K562 (cell line): ENCODE results near the gene PPT1. TPM values are rescaled to one million over a fixed set of nuclear protein-coding genes. Genes with fewer than 3 reads are reported as not detected.
A peak's percentile ranks its signal among the peaks of the same experiment; 100 is the strongest.

Source experiments
- BRD9 ChIP-seq: fragments of 450-650 bp; IDR thresholded peaks from 2 replicates; pipeline ENCODE4 v1.6.1; 2018; ENCODE audit warnings: low read depth; ENCODE audit not compliant: partially characterized antibody
- CCNT2 ChIP-seq: IDR thresholded peaks from 2 replicates; pipeline ENCODE4 v1.6.1; 2011; ENCODE audit warnings: borderline replicate concordance, low read depth, mild to moderate bottlenecking, moderate library complexity, mixed read lengths, low read length; ENCODE audit not compliant: insufficient read length; ENCODE audit errors: extremely low read depth
- DDX20 ChIP-seq: fragments of 450-650 bp; IDR thresholded peaks from 2 replicates; pipeline ENCODE4 v1.6.1; 2016; ENCODE audit warnings: missing genetic modification characterization, low read depth, mild to moderate bottlenecking, missing compliant biosample characterization, moderate library complexity
- ETV1 ChIP-seq: fragments of 450-650 bp; conservative IDR thresholded peaks from 2 replicates; pipeline ENCODE4 v1.6.1; 2016; ENCODE audit warnings: missing genetic modification characterization, control low read depth, low read depth, missing compliant biosample characterization
- KLF13 ChIP-seq: fragments of 450-650 bp; IDR thresholded peaks from 2 replicates; pipeline ENCODE4 v1.6.1; 2016; ENCODE audit warnings: missing genetic modification characterization, low read depth, mild to moderate bottlenecking, missing compliant biosample characterization, moderate library complexity, borderline replicate concordance
- MECOM ChIP-seq: fragments of 250-450 bp; sonication (Bioruptor Pico); IDR thresholded peaks from 2 replicates; pipeline ENCODE4 v1.8.0; 2022; ENCODE audit warnings: inconsistent platforms
- NEUROD1 ChIP-seq: fragments of 150-350 bp; IDR thresholded peaks from 2 replicates; pipeline ENCODE4 v1.6.1; 2014; ENCODE audit warnings: borderline replicate concordance, low read length, low read depth; ENCODE audit not compliant: partially characterized antibody
- PHF8 ChIP-seq: fragments of 200-600 bp; sonication (generic); IDR thresholded peaks from 2 replicates; pipeline ENCODE4 v1.6.1; 2012; ENCODE audit warnings: mixed run types, mild to moderate bottlenecking, inconsistent platforms, low read length, moderate library complexity, borderline replicate concordance
- POLR3G ChIP-seq: IDR thresholded peaks from 2 replicates; pipeline ENCODE4 v1.6.1; 2011; ENCODE audit not compliant: insufficient read length, insufficient replicate concordance; ENCODE audit errors: extremely low read depth
- RFX7 ChIP-seq: fragments of 250-450 bp; sonication (Bioruptor Pico); IDR thresholded peaks from 2 replicates; pipeline ENCODE4 v1.5.1; 2021; ENCODE audit warnings: mild to moderate bottlenecking
- SMARCA5 ChIP-seq: fragments of 450-650 bp; IDR thresholded peaks from 2 replicates; pipeline ENCODE4 v1.6.1; 2016
- STAT5A ChIP-seq: IDR thresholded peaks from 2 replicates; pipeline ENCODE4 v1.6.1; 2012; ENCODE audit warnings: low read length, inconsistent platforms, borderline replicate concordance
- U2AF1 ChIP-seq: fragments of 200-400 bp; formaldehyde crosslinking; optimal IDR thresholded peaks from 2 replicates; pipeline ENCODE3; 2017; ENCODE audit warnings: mild to moderate bottlenecking, low read depth, low read length, moderate library complexity
- ZFP1 ChIP-seq: fragments of 450-650 bp; formaldehyde crosslinking; IDR thresholded peaks from 2 replicates; pipeline ENCODE4 v1.4.0; 2020; ENCODE audit warnings: mild to moderate bottlenecking, mixed read lengths
- ZNF324 ChIP-seq: fragments of 250-450 bp; sonication (Bioruptor Pico); IDR thresholded peaks from 2 replicates; pipeline ENCODE4 v1.4.0; 2020; ENCODE audit warnings: mild to moderate bottlenecking
- ZNF41 ChIP-seq: fragments of 250-450 bp; sonication (Bioruptor Pico); conservative IDR thresholded peaks from 2 replicates; pipeline ENCODE4 v1.4.0; 2020; ENCODE audit warnings: mild to moderate bottlenecking
- ZNF668 ChIP-seq: fragments of 250-450 bp; sonication (Bioruptor Pico); IDR thresholded peaks from 2 replicates; pipeline ENCODE4 v1.8.0; 2022; ENCODE audit warnings: mild to moderate bottlenecking, inconsistent platforms
- polyA plus RNA-seq, 8 experiments: library from polyadenylated mRNA; depleted of rRNA in 4 of 8; stranded (reverse) in 5 of 8; unstranded in 3 of 8; fragments of >200 nt; fragmentation: Nextera tagmentation in 2 of 8; fragmentation: Illumina TruSeq in 1 of 8; extraction: Ambion mirVana in 2 of 8; extraction: Trizol in 1 of 8; gene quantifications; 2 replicates each; pipeline versions ENCODE4 v1.2.1 to v1.2.3, GENCODE V29; 2011 to 2014; ENCODE audit warnings: inconsistent platforms in 1 of 8, missing spikeins in 1 of 8
- total RNA-seq, 7 experiments: library from RNA; depleted of rRNA in 6 of 7; stranded (reverse); fragments of >200 nt in 6 of 7; fragmentation: Illumina TruSeq in 2 of 7; extraction: Trizol in 2 of 7; gene quantifications; 2 replicates each; pipeline versions ENCODE4 v1.2.1 to v1.2.3, GENCODE V29; 2011 to 2021; ENCODE audit warnings: low replicate concordance in 1 of 7
- TF ChIP-seq, protein P1 (sequence below): IDR thresholded peaks from 2 replicates; pipeline ENCODE4 v1.6.1; 2011; ENCODE audit not compliant: insufficient read length; ENCODE audit errors: extremely low read depth
- TF ChIP-seq, protein P2 (sequence below): sonication (generic); formaldehyde crosslinking; IDR thresholded peaks from 2 replicates; pipeline ENCODE4 v1.8.0; 2022; ENCODE audit warnings: missing genetic modification reagents, mild to moderate bottlenecking, borderline replicate concordance
- TF ChIP-seq, protein P3 (sequence below): fragments of 250-450 bp; sonication (Bioruptor Pico); IDR thresholded peaks from 2 replicates; pipeline ENCODE4 v1.5.1; 2021; ENCODE audit warnings: mild to moderate bottlenecking
- TF ChIP-seq, protein P4 (sequence below): fragments of 450-650 bp; formaldehyde crosslinking; IDR thresholded peaks from 2 replicates; pipeline ENCODE4 v1.4.0; 2020; ENCODE audit warnings: mild to moderate bottlenecking, moderate library complexity

Gene PPT1
- total and polyA plus RNA-seq, 9 of the 15 experiments (the other 6 are each of a cell fraction or from before 2014, with no cell fraction given) = 72.2 to 285 (median 143) TPM

DNA sequence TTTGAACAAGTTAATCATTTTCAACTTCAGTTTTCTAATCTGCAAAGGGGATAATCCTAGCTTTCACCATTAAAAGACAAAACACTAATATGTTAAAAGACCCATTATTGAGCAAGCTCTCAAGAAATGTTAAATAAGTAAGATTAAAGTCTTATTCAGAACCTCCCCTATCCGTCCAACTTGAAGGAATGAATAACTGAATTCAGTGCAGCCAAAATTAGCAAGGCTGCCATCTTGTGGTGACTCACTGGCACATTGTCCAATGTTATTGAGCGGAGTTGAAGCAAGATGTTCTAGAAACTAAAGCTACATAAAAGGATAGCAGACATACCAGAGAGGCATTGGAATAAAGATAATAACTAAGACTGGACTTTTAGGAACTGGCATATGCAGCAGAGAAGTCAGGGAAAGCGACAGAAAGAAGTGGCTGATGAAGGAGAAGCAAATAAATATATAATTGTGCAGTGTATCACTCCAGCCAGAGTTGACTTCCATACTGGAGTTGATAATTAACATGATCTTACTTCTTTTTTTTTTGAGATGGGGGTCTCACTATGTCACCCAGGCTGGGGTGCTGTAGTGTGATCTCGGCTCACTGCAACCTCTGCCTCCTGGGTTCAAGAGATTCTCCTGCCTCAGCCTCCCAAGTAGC is 64.7 kb downstream of the PPT1 start (continued):
- TF ChIP-seq STAT5A (no peak), MECOM (CRISPR knock-in tag) (0 out of 2 replicates have a peak, but pooled peaks have one; percentile 27), CCNT2 (no peak), ZNF668 (CRISPR knock-in tag) (no peak), ETV1 (no peak), ZNF324 (no peak), POLR3G (no peak), ZNF41 (CRISPR knock-in tag) (no peak), U2AF1 (no peak), ZFP1 (CRISPR knock-in tag) (no peak), PHF8 (no peak), RFX7 (CRISPR knock-in tag) (no peak), NEUROD1 (no peak), KLF13 (tag) (no peak), SMARCA5 (no peak), DDX20 (tag) (no peak), BRD9 (peak; percentile 65)
- TF ChIP-seq, protein P1, sequence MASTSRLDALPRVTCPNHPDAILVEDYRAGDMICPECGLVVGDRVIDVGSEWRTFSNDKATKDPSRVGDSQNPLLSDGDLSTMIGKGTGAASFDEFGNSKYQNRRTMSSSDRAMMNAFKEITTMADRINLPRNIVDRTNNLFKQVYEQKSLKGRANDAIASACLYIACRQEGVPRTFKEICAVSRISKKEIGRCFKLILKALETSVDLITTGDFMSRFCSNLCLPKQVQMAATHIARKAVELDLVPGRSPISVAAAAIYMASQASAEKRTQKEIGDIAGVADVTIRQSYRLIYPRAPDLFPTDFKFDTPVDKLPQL = no peak
- TF ChIP-seq, protein P2, sequence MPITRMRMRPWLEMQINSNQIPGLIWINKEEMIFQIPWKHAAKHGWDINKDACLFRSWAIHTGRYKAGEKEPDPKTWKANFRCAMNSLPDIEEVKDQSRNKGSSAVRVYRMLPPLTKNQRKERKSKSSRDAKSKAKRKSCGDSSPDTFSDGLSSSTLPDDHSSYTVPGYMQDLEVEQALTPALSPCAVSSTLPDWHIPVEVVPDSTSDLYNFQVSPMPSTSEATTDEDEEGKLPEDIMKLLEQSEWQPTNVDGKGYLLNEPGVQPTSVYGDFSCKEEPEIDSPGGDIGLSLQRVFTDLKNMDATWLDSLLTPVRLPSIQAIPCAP (CRISPR knock-in tag) = no peak
- TF ChIP-seq, protein P3, sequence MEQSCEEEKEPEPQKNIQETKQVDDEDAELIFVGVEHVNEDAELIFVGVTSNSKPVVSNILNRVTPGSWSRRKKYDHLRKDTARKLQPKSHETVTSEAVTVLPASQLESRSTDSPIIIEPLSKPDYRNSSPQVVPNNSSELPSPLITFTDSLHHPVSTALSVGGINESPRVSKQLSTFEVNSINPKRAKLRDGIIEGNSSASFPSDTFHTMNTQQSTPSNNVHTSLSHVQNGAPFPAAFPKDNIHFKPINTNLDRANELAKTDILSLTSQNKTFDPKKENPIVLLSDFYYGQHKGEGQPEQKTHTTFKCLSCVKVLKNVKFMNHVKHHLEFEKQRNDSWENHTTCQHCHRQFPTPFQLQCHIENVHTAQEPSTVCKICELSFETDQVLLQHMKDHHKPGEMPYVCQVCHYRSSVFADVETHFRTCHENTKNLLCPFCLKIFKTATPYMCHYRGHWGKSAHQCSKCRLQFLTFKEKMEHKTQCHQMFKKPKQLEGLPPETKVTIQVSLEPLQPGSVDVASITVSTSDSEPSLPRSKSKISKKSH = no peak
- TF ChIP-seq, protein P4, sequence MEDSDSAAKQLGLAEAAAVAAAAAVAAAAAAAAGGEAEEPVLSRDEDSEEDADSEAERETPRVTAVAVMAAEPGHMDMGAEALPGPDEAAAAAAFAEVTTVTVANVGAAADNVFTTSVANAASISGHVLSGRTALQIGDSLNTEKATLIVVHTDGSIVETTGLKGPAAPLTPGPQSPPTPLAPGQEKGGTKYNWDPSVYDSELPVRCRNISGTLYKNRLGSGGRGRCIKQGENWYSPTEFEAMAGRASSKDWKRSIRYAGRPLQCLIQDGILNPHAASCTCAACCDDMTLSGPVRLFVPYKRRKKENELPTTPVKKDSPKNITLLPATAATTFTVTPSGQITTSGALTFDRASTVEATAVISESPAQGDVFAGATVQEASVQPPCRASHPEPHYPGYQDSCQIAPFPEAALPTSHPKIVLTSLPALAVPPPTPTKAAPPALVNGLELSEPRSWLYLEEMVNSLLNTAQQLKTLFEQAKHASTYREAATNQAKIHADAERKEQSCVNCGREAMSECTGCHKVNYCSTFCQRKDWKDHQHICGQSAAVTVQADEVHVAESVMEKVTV (CRISPR knock-in tag) = no peak; the same call in 1 of the 2 replicates
